22Rv1 (cell line): ENCODE data around the gene GRM4.

Experiments
- H3K27ac ChIP-seq: fragments of 450-650 bp; 2 replicates; pipeline ENCODE4 v1.5.1; 2017
- ZFX ChIP-seq: fragments of 450-650 bp; IDR thresholded peaks from 2 replicates; pipeline ENCODE4 v1.6.1; 2017; ENCODE audit warnings: antibody characterized with exemption, borderline replicate concordance
- TF ChIP-seq, protein P1 (sequence below): fragments of 450-650 bp; IDR thresholded peaks from 2 replicates; pipeline ENCODE4 v1.5.1; 2017; ENCODE audit warnings: mild to moderate bottlenecking

Gene GRM4

DNA sequence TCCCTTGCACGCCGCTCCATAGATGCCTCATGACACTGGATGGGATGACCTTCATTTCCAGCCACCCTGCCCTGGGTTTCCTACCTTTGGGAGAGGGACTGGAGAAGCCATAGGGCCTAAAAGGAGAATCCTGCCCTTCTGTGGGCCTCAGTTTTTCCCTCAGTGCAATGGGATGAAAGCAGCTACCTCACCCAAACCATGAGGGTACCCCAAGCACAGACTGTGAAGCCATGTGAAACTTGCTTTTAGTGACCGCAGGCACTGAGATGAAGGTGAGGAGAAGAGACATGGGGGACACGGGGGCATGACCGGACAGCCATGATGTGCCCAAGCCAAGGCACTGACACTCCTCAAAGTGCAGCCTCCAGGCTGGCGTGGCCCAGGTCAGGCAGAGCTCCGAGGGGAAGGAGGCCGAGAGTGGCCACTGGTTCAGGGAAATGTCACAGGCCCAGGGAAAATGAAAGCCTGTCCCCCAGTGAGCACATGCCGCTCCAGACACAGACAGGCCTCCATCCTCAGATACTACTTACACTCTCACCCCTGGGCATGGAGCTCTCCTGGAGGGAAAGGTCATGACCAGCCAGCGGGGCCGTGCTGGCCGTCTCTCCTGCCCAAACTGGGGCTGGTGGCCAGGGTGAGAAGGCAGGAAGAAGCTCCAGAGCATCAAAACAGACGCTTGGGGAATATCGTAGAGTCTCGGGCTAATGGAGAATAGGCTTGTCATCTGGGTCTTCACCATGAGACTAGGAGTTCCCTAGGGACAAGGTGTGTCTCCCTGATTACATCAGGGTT is 116.2 kb downstream of the GRM4 start:
- TF ChIP-seq ZFX: no peak
- TF ChIP-seq, protein P1, sequence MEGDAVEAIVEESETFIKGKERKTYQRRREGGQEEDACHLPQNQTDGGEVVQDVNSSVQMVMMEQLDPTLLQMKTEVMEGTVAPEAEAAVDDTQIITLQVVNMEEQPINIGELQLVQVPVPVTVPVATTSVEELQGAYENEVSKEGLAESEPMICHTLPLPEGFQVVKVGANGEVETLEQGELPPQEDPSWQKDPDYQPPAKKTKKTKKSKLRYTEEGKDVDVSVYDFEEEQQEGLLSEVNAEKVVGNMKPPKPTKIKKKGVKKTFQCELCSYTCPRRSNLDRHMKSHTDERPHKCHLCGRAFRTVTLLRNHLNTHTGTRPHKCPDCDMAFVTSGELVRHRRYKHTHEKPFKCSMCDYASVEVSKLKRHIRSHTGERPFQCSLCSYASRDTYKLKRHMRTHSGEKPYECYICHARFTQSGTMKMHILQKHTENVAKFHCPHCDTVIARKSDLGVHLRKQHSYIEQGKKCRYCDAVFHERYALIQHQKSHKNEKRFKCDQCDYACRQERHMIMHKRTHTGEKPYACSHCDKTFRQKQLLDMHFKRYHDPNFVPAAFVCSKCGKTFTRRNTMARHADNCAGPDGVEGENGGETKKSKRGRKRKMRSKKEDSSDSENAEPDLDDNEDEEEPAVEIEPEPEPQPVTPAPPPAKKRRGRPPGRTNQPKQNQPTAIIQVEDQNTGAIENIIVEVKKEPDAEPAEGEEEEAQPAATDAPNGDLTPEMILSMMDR: no peak
- H3K27ac ChIP-seq: no peak overlapping the region

DNA sequence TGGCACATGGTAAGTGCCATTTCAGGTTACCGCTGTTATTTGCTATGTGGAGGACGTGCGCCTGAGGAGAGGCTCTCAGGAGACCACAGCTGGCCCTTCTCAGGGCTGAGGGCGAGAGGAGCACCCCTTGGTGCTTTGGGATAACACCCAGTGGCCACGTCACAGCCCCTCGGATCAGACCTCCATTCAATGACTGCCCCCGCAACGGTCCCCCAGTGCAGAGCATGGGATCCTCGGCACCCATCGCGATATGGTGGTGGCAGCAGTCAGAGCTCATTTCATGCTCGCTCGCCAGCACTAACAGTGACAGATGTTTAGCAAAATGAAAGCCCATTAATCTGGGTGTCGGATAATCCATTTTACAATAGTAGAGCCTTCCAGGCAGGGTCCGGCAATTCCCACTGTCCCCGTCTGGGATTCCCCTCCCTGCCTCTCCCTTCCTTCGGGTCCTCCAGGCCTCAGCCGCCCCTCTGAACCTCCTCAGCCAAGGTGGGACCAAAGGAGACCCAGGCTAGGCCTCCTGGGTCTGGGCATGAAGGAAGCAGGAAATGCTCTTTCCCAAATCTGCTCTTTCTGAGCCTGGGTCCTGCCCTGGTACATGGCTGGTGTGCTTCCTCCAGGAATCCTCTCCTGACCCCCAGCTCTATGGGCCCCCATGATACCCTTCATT is 117.1 kb downstream of the GRM4 start:
- no peak overlapping the region for H3K27ac ChIP-seq

DNA sequence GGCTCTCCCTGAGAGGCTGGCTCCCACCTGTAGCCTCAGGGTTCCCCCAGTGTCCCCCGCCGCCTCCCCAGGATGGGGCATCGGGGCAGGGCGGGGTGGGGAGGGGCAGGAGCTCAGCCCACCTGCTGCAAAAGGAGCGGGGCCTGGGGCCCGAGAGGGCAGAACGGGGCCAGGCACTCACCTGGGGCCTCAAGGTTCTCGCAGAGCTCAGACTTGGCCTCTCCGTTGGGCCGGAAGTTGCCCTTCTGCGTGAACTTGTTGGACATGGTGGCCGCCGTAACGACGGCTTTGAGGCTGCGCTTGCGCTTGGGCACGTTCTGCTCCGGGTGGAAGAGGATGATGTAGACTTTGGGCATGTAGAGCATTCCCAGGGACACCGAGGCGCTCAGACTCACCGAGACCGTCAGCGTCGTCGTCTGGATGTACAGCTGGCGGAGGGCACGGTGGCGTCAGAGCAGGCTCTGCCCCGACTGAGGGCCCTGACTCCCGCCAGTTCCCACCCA is 117.9 kb downstream of the GRM4 start:
- no peak for TF ChIP-seq ZFX
- TF ChIP-seq, protein P1: peak; percentile 56
- no peak overlapping the region for H3K27ac ChIP-seq

More for the DNA sequence above, 117.1 kb downstream of the GRM4 start:
- TF ChIP-seq, protein P1: no peak
- TF ChIP-seq ZFX: no peak

DNA sequence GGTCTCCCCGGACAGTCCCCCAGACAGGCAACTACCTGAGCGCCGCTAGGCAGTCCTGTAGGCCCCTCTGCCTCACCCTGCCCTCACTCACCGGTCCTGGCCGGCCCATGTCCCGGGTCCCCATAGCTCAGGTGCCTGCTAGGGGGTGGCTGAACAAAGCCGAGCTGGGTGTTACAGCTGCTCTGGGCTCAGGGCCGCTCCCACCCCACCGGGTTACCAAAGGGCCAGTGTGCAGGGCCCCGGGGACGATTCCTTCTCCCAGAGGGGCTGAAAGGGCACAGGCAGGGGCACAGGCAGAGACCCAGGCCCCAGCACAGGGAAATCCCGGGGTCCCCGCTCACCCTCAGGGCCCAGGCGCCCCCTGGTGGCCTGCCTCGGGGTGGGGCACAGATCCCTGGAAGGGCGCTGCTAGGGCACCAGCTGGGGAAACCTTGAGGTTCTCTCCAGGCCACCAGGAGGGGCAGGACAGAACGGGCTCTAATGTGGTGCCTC is 118.4 kb downstream of the GRM4 start:
- TF ChIP-seq ZFX: no peak
- TF ChIP-seq, protein P1: peak; percentile 85
- no peak overlapping the region for H3K27ac ChIP-seq

DNA sequence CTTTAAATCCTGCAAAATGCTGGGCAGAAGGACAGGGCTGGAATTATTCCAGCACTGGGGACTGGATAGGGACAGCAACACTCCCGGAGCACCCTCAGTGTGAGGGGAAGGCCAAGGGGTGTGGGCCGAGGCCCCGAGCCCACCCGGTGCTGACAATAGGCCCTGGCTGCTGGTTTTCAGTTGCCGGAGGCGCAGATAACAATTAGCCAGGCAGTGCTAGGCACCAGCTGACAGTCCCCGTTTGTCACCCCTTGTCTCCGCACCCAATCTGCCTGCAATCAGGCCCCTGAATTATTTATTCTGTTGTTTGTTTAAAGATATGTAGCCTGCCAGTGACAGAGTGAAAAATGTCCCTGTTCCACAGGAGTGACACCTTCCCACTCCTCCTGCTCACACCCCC is 120.0 kb downstream of the GRM4 start:
- TF ChIP-seq, protein P1: no peak
- TF ChIP-seq ZFX: no peak
- no peak overlapping the region for H3K27ac ChIP-seq

DNA sequence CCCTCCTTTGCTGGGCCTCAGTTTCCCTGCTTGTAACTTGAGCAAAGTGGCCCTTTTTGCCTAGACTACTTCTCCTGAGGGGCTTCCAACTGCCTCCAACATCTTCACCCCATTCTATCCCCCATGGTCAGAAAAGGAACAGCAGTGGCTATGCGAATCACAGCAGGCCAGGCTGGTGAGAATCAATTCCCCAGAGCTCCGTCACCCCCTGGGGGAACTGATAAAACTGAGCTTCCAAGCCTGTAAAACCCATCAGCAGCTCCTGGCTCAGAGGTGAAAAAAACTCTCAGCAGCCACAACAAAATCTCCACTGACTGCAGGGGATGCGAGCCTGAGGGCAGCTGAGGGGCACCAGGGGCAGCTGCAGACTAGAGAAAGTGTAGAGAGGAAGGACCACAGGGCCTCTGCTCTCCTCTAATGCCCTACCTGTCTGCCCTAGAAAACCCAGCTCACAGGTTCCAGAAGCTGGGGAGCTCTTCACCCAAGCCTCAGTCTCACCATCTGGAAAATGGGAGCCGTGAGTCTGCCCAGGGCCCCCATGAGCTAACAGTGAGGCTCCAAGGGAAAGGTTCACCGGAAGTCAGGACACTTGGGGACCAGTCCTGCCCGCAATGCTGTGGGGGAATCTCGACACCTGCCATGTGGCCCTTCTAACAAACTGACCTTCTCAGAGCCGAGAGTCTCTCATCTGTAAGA is 120.6 kb downstream of the GRM4 start:
- no peak for TF ChIP-seq ZFX
- TF ChIP-seq, protein P1: no peak
- no peak overlapping the region for H3K27ac ChIP-seq
